ENCODE data around the gene METTL26. TPM values are rescaled to one million over a fixed set of nuclear protein-coding genes. Genes with fewer than 3 reads are reported as not detected.

METTL26 gene
- total and polyA plus RNA-seq, 8 donors: 18.8 to 130 (median 27.2) TPM

DNA sequence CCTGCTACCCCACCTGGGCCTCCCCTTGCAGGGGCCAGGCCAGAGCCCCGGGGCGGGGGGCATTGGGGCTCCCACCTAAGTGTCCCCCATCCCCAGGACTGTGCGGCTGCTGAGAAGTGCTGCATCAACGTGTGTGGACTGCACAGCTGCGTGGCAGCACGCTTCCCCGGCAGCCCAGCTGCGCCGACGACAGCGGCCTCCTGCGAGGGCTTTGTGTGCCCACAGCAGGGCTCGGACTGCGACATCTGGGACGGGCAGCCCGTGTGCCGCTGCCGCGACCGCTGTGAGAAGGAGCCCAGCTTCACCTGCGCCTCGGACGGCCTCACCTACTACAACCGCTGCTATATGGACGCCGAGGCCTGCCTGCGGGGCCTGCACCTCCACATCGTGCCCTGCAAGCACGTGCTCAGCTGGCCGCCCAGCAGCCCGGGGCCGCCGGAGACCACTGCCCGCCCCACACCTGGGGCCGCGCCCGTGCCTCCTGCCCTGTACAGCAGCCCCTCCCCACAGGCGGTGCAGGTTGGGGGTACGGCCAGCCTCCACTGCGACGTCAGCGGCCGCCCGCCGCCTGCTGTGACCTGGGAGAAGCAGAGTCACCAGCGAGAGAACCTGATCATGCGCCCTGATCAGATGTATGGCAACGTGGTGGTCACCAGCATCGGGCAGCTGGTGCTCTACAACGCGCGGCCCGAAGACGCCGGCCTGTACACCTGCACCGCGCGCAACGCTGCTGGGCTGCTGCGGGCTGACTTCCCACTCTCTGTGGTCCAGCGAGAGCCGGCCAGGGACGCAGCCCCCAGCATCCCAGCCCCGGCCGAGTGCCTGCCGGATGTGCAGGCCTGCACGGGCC is 3.4 kb downstream of the METTL26 start:
- Histone ChIP-seq H3K27ac (no peak overlapping the region), H3K9me3 (no peaks in the 10 kb centered on the region), H3K27me3 (no peaks in the 10 kb centered on the region), H3K4me3 (no peak overlapping the region), H3K4me1 (peaks cover 8 to 10% (median 8%) of the 10 kb centered on the region in 3 donors), H3K36me3 (peaks cover 0 to 18% (median 5%) of the 10 kb centered on the region in 3 donors)
- FAIRE-seq (no peak), DNase-seq (peak in 4 of 6 donors; percentile 17 to 80 (median 52)), ATAC-seq (no peak)
- TF ChIP-seq, protein P1, sequence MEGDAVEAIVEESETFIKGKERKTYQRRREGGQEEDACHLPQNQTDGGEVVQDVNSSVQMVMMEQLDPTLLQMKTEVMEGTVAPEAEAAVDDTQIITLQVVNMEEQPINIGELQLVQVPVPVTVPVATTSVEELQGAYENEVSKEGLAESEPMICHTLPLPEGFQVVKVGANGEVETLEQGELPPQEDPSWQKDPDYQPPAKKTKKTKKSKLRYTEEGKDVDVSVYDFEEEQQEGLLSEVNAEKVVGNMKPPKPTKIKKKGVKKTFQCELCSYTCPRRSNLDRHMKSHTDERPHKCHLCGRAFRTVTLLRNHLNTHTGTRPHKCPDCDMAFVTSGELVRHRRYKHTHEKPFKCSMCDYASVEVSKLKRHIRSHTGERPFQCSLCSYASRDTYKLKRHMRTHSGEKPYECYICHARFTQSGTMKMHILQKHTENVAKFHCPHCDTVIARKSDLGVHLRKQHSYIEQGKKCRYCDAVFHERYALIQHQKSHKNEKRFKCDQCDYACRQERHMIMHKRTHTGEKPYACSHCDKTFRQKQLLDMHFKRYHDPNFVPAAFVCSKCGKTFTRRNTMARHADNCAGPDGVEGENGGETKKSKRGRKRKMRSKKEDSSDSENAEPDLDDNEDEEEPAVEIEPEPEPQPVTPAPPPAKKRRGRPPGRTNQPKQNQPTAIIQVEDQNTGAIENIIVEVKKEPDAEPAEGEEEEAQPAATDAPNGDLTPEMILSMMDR (IDR thresholded peaks at IDR 0.05): no peak
- intact Hi-C loops (cut with DNase I): no loop called here
- WGBS, 2 donors: 94% methylated on average over 67 of the region's 67 CpGs

DNA sequence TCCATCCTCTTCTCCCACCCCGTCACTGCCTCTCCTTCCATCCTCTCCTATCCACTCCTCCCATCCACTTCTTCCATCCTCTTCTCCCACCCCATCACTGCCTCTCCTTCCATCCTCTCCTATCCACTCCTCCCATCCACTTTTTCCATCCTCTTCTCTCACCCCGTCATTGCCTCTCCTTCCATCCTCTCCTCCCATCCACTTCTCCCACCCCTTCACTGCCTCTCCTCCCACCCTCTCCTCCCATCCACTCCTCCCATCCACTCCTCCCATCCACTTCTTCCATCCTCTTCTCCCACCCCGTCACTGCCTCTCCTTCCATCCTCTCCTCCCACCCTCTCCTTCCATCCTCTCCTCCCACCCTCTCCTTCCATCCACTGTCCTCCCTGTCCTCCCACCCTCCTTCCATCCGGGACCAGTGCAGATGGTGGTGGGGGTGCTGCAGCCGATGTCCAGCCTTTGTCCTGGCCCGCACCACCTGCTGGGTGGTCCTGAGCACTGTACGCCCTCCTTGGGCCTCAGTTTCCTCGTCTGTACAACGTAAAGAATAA is 4.2 kb downstream of the METTL26 start:
- FAIRE-seq (no peak), ATAC-seq (no peak), DNase-seq (peak in 1 of 6 donors; percentile 20)
- TF ChIP-seq, protein P1 (IDR thresholded peaks at IDR 0.05): no peak
- Histone ChIP-seq H3K27me3 (no peaks in the 10 kb centered on the region), H3K9me3 (no peaks in the 10 kb centered on the region), H3K4me1 (peaks cover 3 to 6% (median 5%) of the 10 kb centered on the region in 3 donors), H3K36me3 (peaks cover 0 to 27% (median 5%) of the 10 kb centered on the region in 3 donors), H3K4me3 (no peak overlapping the region), H3K27ac (no peak overlapping the region)
- intact Hi-C loops (cut with DNase I): no loop called here
- WGBS, 2 donors: 38 to 58% methylated on average over 9 of the region's 9 CpGs

DNA sequence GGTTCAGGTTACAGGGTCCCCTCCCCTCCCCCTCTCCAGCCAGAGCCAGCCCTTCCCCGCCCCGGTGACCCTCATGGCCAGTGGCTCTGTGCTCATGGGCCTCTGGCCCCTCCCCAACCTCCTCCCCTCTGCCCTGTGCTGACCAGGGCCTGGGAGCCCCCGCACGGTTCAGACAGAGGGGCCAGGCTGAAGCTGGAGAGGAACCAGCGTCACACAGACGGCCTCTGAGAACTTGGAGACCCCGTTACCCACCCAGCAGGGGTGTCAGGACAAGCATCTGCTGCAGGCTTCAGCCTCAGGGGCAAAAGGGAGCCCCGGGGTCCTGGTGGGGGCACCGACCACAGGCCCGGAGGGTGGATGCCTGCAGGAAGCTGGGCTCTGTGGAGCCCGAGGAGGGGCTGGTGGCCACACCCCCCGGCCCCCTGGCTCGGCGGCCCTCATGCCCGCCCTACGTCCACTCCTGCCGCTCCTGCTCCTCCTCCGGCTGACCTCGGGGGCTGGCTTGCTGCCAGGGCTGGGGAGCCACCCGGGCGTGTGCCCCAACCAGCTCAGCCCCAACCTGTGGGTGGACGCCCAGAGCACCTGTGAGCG is 5.2 kb downstream of the METTL26 start, which contains the start of gene WFIKKN1:
Gene WFIKKN1 (plus strand): TSS at position 171 of the 591 bp plus-strand sequence. CDS start 269 bp downstream, at position 440.
- intact Hi-C loops (cut with DNase I): no loop called here
- DNase-seq: peak; percentile 58 to 92 (median 77)
- peaks cover 3 to 6% (median 5%) of the 10 kb centered on the region in 3 donors for H3K4me1 ChIP-seq
- no peak within 1 kb of the TSS for H3K27ac ChIP-seq
- no peaks in the 10 kb centered on the region for H3K9me3 ChIP-seq
- TF ChIP-seq, protein P1 (IDR thresholded peaks at IDR 0.05): no peak
- H3K36me3 ChIP-seq: peaks cover 0 to 36% (median 10%) of the 10 kb centered on the region in 3 donors
- WGBS, 2 donors: 4 to 6% methylated on average over 20 to 23 of the region's 23 CpGs
- no peaks in the 10 kb centered on the region for H3K27me3 ChIP-seq
- H3K4me3 ChIP-seq: no peak within 1 kb of the TSS
- no peak for FAIRE-seq
- peak; percentile 6 to 51 (median 28) for ATAC-seq

DNA sequence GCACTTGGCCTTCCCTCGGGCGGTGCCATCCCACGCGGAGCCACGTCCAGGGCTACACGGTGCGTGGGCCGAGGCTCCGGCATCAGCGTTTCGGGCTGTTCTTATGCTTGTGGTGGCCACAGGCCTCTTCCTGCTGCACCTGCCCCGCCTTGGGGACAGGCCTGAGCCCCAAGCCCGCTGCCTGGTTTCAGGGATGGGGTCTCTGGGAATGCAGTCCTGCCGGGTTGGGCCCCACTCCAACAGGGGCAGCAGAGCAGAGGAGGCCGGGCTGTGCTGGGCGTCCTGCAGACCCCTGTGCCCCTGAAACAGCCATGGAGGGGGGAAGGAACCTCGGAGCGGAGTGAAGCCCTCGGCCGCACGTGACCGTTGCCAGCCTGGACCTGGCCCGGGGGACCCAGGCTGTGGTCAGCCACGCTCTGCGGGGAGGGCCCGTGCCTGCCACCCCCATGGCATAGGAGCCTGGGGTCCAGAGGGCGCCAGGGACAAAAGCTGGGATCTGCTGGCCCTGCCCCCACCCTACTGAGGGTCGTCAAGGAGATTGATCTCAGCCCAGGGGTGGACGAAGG is 5.8 kb downstream of the METTL26 start:
- WGBS, 2 donors: 60 to 67% methylated on average over 29 of the region's 29 CpGs
- H3K36me3 ChIP-seq: peaks cover 0 to 42% (median 11%) of the 10 kb centered on the region in 3 donors
- peaks cover 3 to 6% (median 5%) of the 10 kb centered on the region in 3 donors for H3K4me1 ChIP-seq
- peak in 3 of 4 donors; percentile 4 to 6 (median 5) for ATAC-seq
- no peaks in the 10 kb centered on the region for H3K9me3 ChIP-seq
- H3K27me3 ChIP-seq: no peaks in the 10 kb centered on the region
- TF ChIP-seq, protein P1 (IDR thresholded peaks at IDR 0.05): no peak
- intact Hi-C loops (cut with DNase I): no loop called here
- H3K4me3 ChIP-seq: no peak overlapping the region
- no peak overlapping the region for H3K27ac ChIP-seq
- FAIRE-seq: no peak
- peak in 3 of 6 donors; percentile 15 to 81 (median 51) for DNase-seq
